ENCODE results near the gene MARCHF2.

GRCh38 chr19:8487137-8487851 is 74.2 kb downstream of the MARCHF2 start:
- TF ChIP-seq CTCF (IDR thresholded peaks at IDR 0.05) (no peak), POLR2AphosphoS5 (IDR thresholded peaks at IDR 0.05) (peak; percentile 55 to 70)
